ENCODE results near the gene PAGR1. TPM values are rescaled to one million over a fixed set of nuclear protein-coding genes. Genes with fewer than 3 reads are reported as not detected.
"Not testable (repeated sequence)": the region's sequence is repeated elsewhere in the genome, so short reads cannot be mapped to it uniquely, and the experiment has no call there.

Gene PAGR1
- total RNA-seq, 2 experiments from 2014 or later = 16.9 to 19.3 TPM

- peak; percentile 52 for DNase-seq
- intact Hi-C loops (cut with micrococcal nuclease) = no loop called here
- peak overlapping the region; percentile 77 for H3K4me3 Mint-ChIP-seq
- CTCF ChIA-PET = interaction anchor here (0.7 to 8.3 kb wide), 6 partner anchors 9 to 118 kb away, joined by 3 to 92 read pairs (median 11); partner anchors contain the start of gene MAZ
- H3K36me3 Mint-ChIP-seq (ENCODE audit: low read depth) = peaks cover 33% of the 10 kb centered on the region
- H3K4me1 Mint-ChIP-seq (ENCODE audit: low read depth) = peaks cover 58% of the 10 kb centered on the region
- H3K9me3 Mint-ChIP-seq = no peaks in the 10 kb centered on the region
- H3K27ac Mint-ChIP-seq = peak overlapping the region; percentile 91
- H3K27me3 Mint-ChIP-seq (ENCODE audit: low read depth) = no peaks in the 10 kb centered on the region
Observed at GRCh38 chr16:29818082-29818481, 2.1 kb downstream of the PAGR1 start.

GRCh38 chr16:29819506-29819905, 3.6 kb downstream of the PAGR1 start:
- H3K9me3 Mint-ChIP-seq = no peaks in the 10 kb centered on the region
- H3K36me3 Mint-ChIP-seq (ENCODE audit: low read depth) = peaks cover 33% of the 10 kb centered on the region
- DNase-seq = no peak
- H3K4me1 Mint-ChIP-seq (ENCODE audit: low read depth) = peaks cover 67% of the 10 kb centered on the region
- CTCF ChIA-PET = interaction anchor here (0.6 to 8.3 kb wide), 6 partner anchors 12 to 103 kb away, joined by 3 to 92 read pairs (median 4); partner anchors contain the start of genes KIF22 and MAZ
- intact Hi-C loops (cut with micrococcal nuclease) = no loop called here
- H3K27ac Mint-ChIP-seq = peak overlapping the region; percentile 98
- H3K27me3 Mint-ChIP-seq (ENCODE audit: low read depth) = no peaks in the 10 kb centered on the region
- peak overlapping the region; percentile 94 for H3K4me3 Mint-ChIP-seq

GRCh38 chr16:29820271-29820701, 4.3 kb downstream of the PAGR1 start, which contains the start of gene MVP:
TSS of gene MVP (plus strand) at chr16:29820462. CDS start at chr16:29830550, 10,088 bp downstream.
- intact Hi-C loops (cut with micrococcal nuclease) = loop anchor here (1.0 to 5.0 kb wide), 4 partner anchors 15 to 552 kb away; partner anchors contain the start of genes CDIPT, MYL11, TAOK2 and TBC1D10B
- Mint-ChIP-seq H3K27me3 (ENCODE audit: low read depth) (no peaks in the 10 kb centered on the region), H3K36me3 (ENCODE audit: low read depth) (peaks cover 33% of the 10 kb centered on the region), H3K4me3 (peak within 1 kb of the TSS; percentile 94), H3K4me1 (ENCODE audit: low read depth) (peaks cover 67% of the 10 kb centered on the region), H3K27ac (peak within 1 kb of the TSS; percentile 98), H3K9me3 (no peaks in the 10 kb centered on the region)
- CTCF ChIA-PET = interaction anchor here (1.1 to 8.3 kb wide), 4 partner anchors 13 to 35 kb away, joined by 4 to 92 read pairs (median 12); partner anchors contain the start of gene MAZ
- DNase-seq = peak; percentile 81

- Mint-ChIP-seq H3K9me3 (no peaks in the 10 kb centered on the region), H3K4me1 (ENCODE audit: low read depth) (peaks cover 70% of the 10 kb centered on the region), H3K27me3 (ENCODE audit: low read depth) (no peaks in the 10 kb centered on the region), H3K36me3 (ENCODE audit: low read depth) (peaks cover 33% of the 10 kb centered on the region), H3K4me3 (peak overlapping the region; percentile 94), H3K27ac (peak overlapping the region; percentile 98)
- intact Hi-C loops (cut with micrococcal nuclease) = loop anchor here (1.0 to 5.0 kb wide), 4 partner anchors 16 to 551 kb away; partner anchors contain the start of genes CDIPT, MYL11, TAOK2 and TBC1D10B
- DNase-seq = peak; percentile 79
- CTCF ChIA-PET = interaction anchor here (0.8 to 8.3 kb wide), 6 partner anchors 9 to 153 kb away, joined by 3 to 92 read pairs (median 5); partner anchors contain the start of genes MAZ and TAOK2
Observed at GRCh38 chr16:29820730-29821642, 5.0 kb downstream of the PAGR1 start.

- peak overlapping the region; percentile 94 for H3K4me3 Mint-ChIP-seq
- H3K4me1 Mint-ChIP-seq (ENCODE audit: low read depth) = peaks cover 76% of the 10 kb centered on the region
- no peaks in the 10 kb centered on the region for H3K27me3 Mint-ChIP-seq (ENCODE audit: low read depth)
- H3K36me3 Mint-ChIP-seq (ENCODE audit: low read depth) = peaks cover 33% of the 10 kb centered on the region
- DNase-seq = no peak
- peak overlapping the region; percentile 98 for H3K27ac Mint-ChIP-seq
- no peaks in the 10 kb centered on the region for H3K9me3 Mint-ChIP-seq
- CTCF ChIA-PET = interaction anchor here (0.8 to 8.3 kb wide), 4 partner anchors 8 to 152 kb away, joined by 3 to 92 read pairs (median 3); partner anchors contain the start of gene TAOK2
- intact Hi-C loops (cut with micrococcal nuclease) = loop anchor here (2.0 to 5.0 kb wide), 3 partner anchors 17 to 551 kb away; partner anchors contain the start of genes MYL11, TAOK2 and TBC1D10B
Observed at GRCh38 chr16:29821643-29822115, 5.7 kb downstream of the PAGR1 start.

- Mint-ChIP-seq H3K27ac (peak overlapping the region; percentile 90), H3K36me3 (ENCODE audit: low read depth) (peaks cover 18% of the 10 kb centered on the region), H3K9me3 (no peaks in the 10 kb centered on the region), H3K27me3 (ENCODE audit: low read depth) (no peaks in the 10 kb centered on the region), H3K4me1 (ENCODE audit: low read depth) (peaks cover 81% of the 10 kb centered on the region), H3K4me3 (peak overlapping the region; percentile 55)
- no peak for DNase-seq
- CTCF ChIA-PET = interaction anchor here (0.6 to 6.3 kb wide), 7 partner anchors 8 to 136 kb away, joined by 3 to 77 read pairs (median 3); partner anchors contain the start of genes KCTD13 and PAGR1
- intact Hi-C loops (cut with micrococcal nuclease) = loop anchor here (5.0 kb wide), 2 partner anchors 148 to 548 kb away; partner anchors contain the start of genes MYL11, TAOK2 and TBC1D10B
Observed at GRCh38 chr16:29824589-29825144, 8.7 kb downstream of the PAGR1 start.

- intact Hi-C loops (cut with micrococcal nuclease) = no loop called here
- Mint-ChIP-seq H3K4me1 (ENCODE audit: low read depth) (peaks cover 81% of the 10 kb centered on the region), H3K36me3 (ENCODE audit: low read depth) (peaks cover 14% of the 10 kb centered on the region), H3K9me3 (no peaks in the 10 kb centered on the region), H3K27ac (peak overlapping the region; percentile 90), H3K27me3 (ENCODE audit: low read depth) (no peaks in the 10 kb centered on the region), H3K4me3 (peak overlapping the region; percentile 55)
- DNase-seq = peak; percentile 78
- CTCF ChIA-PET = interaction anchor here (0.6 to 6.3 kb wide), 7 partner anchors 9 to 125 kb away, joined by 3 to 77 read pairs (median 3); partner anchors contain the start of genes KCTD13 and PAGR1
Observed at GRCh38 chr16:29825145-29826044, 9.4 kb downstream of the PAGR1 start.

- no peaks in the 10 kb centered on the region for H3K27me3 Mint-ChIP-seq (ENCODE audit: low read depth)
- intact Hi-C loops (cut with micrococcal nuclease) = no loop called here
- H3K4me3 Mint-ChIP-seq = peak overlapping the region; percentile 61
- peaks cover 88% of the 10 kb centered on the region for H3K4me1 Mint-ChIP-seq (ENCODE audit: low read depth)
- no peaks in the 10 kb centered on the region for H3K9me3 Mint-ChIP-seq
- peaks cover 10% of the 10 kb centered on the region for H3K36me3 Mint-ChIP-seq (ENCODE audit: low read depth)
- CTCF ChIA-PET = interaction anchor here (0.7 to 6.3 kb wide), 7 partner anchors 9 to 126 kb away, joined by 3 to 77 read pairs (median 7); partner anchors contain the start of gene PAGR1
- DNase-seq = no peak
- H3K27ac Mint-ChIP-seq = peak overlapping the region; percentile 94
Observed at GRCh38 chr16:29826342-29826695, 10.4 kb downstream of the PAGR1 start.

GRCh38 chr16:29830774-29831173, 14.8 kb downstream of the PAGR1 start:
- CTCF ChIA-PET = no interaction called here
- Mint-ChIP-seq H3K9me3 (no peaks in the 10 kb centered on the region), H3K4me3 (no peak overlapping the region), H3K4me1 (ENCODE audit: low read depth) (peaks cover 64% of the 10 kb centered on the region), H3K27ac (no peak overlapping the region), H3K36me3 (ENCODE audit: low read depth) (peaks cover 22% of the 10 kb centered on the region), H3K27me3 (ENCODE audit: low read depth) (no peaks in the 10 kb centered on the region)
- intact Hi-C loops (cut with micrococcal nuclease) = no loop called here
- DNase-seq = no peak

GRCh38 chr16:29831490-29831889, 15.5 kb downstream of the PAGR1 start:
- Mint-ChIP-seq H3K4me1 (ENCODE audit: low read depth) (peaks cover 57% of the 10 kb centered on the region), H3K36me3 (ENCODE audit: low read depth) (peaks cover 23% of the 10 kb centered on the region), H3K9me3 (no peaks in the 10 kb centered on the region), H3K27me3 (ENCODE audit: low read depth) (no peaks in the 10 kb centered on the region), H3K4me3 (no peak overlapping the region), H3K27ac (no peak overlapping the region)
- intact Hi-C loops (cut with micrococcal nuclease) = no loop called here
- CTCF ChIA-PET = no interaction called here
- no peak for DNase-seq

- H3K4me1 Mint-ChIP-seq (ENCODE audit: low read depth) = peaks cover 39% of the 10 kb centered on the region
- H3K9me3 Mint-ChIP-seq; intact Hi-C loops (cut with micrococcal nuclease); H3K27ac Mint-ChIP-seq; DNase-seq; H3K27me3 Mint-ChIP-seq (ENCODE audit: low read depth); H3K4me3 Mint-ChIP-seq: not testable (repeated sequence)
- CTCF ChIA-PET = interaction anchor here (0.6 to 1.2 kb wide), 6 partner anchors 12 to 222 kb away, joined by 3 to 6 read pairs (median 3); no protein-coding TSS in a partner anchor
- peaks cover 25% of the 10 kb centered on the region for H3K36me3 Mint-ChIP-seq (ENCODE audit: low read depth)
Observed at GRCh38 chr16:29833219-29833618, 17.3 kb downstream of the PAGR1 start.
